Measurements from ENCODE around the gene MAU2.
A peak's percentile ranks its signal among the peaks of the same experiment; 100 is the strongest.

MAU2 gene, protein sequence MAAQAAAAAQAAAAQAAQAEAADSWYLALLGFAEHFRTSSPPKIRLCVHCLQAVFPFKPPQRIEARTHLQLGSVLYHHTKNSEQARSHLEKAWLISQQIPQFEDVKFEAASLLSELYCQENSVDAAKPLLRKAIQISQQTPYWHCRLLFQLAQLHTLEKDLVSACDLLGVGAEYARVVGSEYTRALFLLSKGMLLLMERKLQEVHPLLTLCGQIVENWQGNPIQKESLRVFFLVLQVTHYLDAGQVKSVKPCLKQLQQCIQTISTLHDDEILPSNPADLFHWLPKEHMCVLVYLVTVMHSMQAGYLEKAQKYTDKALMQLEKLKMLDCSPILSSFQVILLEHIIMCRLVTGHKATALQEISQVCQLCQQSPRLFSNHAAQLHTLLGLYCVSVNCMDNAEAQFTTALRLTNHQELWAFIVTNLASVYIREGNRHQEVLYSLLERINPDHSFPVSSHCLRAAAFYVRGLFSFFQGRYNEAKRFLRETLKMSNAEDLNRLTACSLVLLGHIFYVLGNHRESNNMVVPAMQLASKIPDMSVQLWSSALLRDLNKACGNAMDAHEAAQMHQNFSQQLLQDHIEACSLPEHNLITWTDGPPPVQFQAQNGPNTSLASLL

DNA sequence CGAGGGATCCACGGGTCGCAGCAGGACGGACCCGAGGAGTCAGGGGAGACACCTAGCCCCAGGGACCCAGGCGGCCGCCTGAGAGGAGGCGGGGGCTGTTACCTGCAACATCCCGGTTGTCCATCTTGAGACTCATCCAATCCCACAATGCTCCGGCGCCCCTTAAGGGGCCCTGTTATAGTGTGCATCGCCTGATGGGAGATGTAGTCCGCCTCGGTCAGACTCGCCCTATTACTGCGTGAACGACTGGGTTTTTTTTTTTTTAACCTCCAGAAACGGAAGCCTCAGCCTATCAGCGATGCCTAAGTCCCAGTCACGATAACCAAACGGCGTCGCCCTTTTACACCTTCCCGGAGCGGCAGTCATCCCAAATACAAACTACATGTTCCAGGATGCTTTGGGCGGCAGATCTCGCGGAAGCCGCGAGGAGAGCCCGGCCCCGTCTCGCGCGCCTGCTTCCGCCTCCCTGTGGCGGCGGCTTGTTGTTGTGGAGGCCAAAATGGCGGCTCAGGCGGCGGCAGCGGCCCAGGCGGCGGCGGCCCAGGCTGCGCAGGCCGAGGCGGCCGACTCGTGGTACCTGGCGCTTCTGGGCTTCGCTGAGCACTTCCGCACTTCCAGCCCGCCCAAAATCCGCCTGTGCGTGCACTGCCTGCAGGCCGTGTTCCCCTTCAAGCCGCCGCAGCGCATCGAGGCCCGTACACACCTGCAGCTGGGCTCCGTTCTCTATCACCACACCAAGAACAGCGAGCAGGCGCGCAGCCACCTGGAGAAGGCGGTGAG is at the start of gene MAU2, which contains the start of gene SUGP1:
Gene MAU2 (plus strand): TSS at position 469 of the 780 bp plus-strand sequence. CDS start 31 bp downstream, at position 500.
Gene SUGP1 (minus strand): TSS at position 149 of the 780 bp plus-strand sequence. CDS start 13 bp downstream, at position 136.
- peak; percentile 97 for DNase-seq (ENCODE audit: extremely low spot score)
- ChIA-PET POLR2A (no interaction called here), CTCF (no interaction called here)
- TF ChIP-seq, protein P1, sequence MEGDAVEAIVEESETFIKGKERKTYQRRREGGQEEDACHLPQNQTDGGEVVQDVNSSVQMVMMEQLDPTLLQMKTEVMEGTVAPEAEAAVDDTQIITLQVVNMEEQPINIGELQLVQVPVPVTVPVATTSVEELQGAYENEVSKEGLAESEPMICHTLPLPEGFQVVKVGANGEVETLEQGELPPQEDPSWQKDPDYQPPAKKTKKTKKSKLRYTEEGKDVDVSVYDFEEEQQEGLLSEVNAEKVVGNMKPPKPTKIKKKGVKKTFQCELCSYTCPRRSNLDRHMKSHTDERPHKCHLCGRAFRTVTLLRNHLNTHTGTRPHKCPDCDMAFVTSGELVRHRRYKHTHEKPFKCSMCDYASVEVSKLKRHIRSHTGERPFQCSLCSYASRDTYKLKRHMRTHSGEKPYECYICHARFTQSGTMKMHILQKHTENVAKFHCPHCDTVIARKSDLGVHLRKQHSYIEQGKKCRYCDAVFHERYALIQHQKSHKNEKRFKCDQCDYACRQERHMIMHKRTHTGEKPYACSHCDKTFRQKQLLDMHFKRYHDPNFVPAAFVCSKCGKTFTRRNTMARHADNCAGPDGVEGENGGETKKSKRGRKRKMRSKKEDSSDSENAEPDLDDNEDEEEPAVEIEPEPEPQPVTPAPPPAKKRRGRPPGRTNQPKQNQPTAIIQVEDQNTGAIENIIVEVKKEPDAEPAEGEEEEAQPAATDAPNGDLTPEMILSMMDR (IDR thresholded peaks at IDR 0.05; ENCODE audit: control extremely low read depth, extremely low read depth, low read depth, missing control alignments): no peak

DNA sequence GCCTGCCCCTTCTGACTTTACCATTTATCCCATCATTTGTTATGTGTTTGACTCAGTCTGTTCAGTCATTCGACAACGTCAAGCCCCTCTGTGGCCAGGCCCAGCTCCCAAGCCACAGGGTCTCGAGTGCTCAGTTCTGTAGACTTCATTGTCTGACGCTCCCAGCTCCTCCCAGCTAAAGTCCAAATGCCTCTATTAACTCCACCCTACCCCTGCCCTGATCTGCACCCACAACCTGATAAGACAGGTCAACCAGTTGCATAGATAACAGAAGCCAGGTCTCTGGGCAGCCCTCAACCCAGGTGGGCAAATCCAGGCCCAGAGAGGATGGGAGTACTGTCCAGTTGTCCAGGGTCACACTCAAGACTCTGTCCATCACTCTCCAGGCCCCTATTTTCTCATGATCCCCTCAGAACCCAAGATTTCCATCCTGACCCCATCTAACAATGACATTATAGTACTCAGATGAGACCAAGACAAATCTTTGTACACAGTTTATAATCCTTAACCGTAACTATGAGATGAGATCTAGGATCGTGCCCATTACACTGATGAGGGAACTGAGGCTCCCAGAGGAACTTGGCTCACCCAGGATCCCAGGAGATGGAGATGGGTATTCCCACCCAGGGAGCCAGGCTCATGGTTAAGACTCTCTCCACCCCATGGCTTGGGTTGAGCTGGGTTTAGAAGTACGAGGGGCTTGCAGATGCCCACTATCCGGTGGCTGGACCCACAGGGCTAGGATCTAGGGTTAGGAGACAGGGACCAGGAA is 48.6 kb upstream of the MAU2 start:
- ChIA-PET CTCF (no interaction called here), POLR2A (no interaction called here)
- no peak for DNase-seq (ENCODE audit: extremely low spot score)
- TF ChIP-seq, protein P1 (IDR thresholded peaks at IDR 0.05; ENCODE audit: control extremely low read depth, extremely low read depth, low read depth, missing control alignments): no peak

DNA sequence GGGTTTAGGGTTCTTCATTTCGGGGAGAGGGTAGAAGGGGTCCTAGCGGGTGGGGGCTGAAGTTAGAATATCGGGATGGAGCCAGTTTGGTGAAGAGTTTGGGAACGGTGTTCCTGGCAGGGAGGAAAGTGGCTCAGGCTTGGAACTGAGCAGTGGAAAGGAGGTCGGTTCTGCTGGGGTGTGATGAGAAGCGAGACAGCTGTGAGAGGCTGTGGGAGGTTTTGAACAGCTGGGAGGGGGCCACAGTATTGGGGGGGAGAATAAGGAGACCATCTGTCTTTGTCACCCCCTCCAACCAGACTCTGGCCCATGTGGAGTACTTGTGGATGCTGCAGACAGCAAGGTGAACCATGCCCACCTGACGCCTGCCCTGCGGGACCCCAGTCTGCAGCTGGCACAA is 46.5 kb upstream of the MAU2 start:
- ChIA-PET POLR2A (no interaction called here), CTCF (no interaction called here)
- TF ChIP-seq, protein P1 (IDR thresholded peaks at IDR 0.05; ENCODE audit: control extremely low read depth, extremely low read depth, low read depth, missing control alignments): no peak
- no peak for DNase-seq (ENCODE audit: extremely low spot score)

DNA sequence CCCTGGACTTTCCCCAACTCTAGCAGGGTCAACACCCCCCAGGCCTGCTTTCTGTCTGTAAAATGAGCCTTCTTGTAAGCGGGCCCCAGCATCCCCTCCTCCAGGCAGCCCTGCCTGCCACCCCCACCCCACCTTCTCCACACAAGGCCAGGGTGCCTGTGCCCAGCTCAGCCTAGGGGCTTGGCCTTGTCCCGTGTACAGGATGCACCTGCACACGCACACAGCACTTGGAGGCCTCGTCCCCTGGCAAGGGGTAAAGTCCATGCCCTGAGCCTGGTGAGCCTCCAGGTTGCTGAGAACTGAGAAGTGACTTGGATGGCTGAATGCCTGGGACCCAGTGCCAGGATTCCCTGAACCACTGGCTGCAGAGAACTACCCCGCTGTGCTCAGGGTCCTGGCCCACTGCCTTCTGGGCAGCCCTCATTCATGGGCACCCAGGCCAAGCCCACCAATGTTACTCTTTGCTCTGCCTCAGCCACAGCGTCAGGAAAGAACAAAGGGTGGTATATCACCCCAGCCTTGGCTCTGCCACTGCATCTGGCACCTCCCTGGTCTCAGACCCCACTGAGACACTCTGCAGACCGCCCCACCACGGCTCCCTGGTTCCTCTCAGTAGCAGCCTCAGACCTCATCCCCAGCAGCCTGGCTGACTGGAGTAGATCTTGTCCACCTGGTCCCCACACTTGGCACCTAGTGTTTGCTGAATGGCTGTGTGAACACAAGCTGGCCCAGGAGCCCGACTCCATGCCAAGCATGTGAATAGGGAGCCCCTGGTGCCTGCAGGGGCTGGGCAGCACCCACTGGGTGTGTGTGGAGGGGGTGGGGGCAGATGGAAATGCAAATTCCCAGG is 45.7 kb upstream of the MAU2 start:
- POLR2A ChIA-PET: interaction anchor here (0.5 kb wide), 1 partner anchor 718 kb away, joined by 3 read pairs; no protein-coding TSS in a partner anchor
- TF ChIP-seq, protein P1 (IDR thresholded peaks at IDR 0.05; ENCODE audit: control extremely low read depth, extremely low read depth, low read depth, missing control alignments): no peak
- no peak for DNase-seq (ENCODE audit: extremely low spot score)
- CTCF ChIA-PET: no interaction called here

DNA sequence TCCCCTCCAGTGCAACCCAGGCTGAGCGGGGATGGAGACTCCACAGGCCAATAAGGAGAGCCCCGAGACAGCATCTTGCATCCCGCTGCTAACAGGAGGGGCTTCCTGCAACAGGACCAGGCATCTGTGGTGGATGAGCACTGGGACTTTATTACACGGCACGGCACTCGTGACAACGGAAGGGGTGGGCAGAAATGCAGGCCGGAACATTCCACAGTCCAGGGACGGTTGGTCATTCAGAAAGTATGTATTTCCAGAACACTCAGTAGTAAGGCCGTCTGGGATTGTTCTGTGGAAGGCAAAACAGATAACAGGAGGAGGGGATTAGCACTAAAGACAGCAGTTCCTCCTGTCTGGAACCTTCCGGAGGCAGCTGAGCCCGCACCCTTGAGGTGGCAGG is 44.2 kb upstream of the MAU2 start:
- TF ChIP-seq, protein P1 (IDR thresholded peaks at IDR 0.05; ENCODE audit: control extremely low read depth, extremely low read depth, low read depth, missing control alignments): no peak
- no peak for DNase-seq (ENCODE audit: extremely low spot score)
- ChIA-PET CTCF (no interaction called here), POLR2A (no interaction called here)
